Measurements from ENCODE around the gene DOCK4.

Gene DOCK4

GRCh38 chr7:112185005-112185834, 21.0 kb downstream of the DOCK4 start:
- Histone ChIP-seq H3K4me3 (ENCODE audit: low read depth in 1 of 2, low read length in 2 of 2) (no peak overlapping the region), H3K27ac (ENCODE audit: low read length) (no peak overlapping the region), H3K36me3 (ENCODE audit: control insufficient read depth in 1 of 2, insufficient read depth in 2 of 2, low read length in 2 of 2) (no peaks in the 10 kb centered on the region), H3K9me3 (ENCODE audit: control insufficient read depth in 1 of 2, low read length in 2 of 2) (no peaks in the 10 kb centered on the region), H3K4me1 (ENCODE audit: control insufficient read depth in 1 of 2, insufficient read depth in 2 of 2, low read length in 2 of 2) (peaks cover 0 to 20% of the 10 kb centered on the region in 2 donors), H3K27me3 (ENCODE audit: low read depth, low read length) (no peaks in the 10 kb centered on the region)

GRCh38 chr7:112184455-112184854, 21.7 kb downstream of the DOCK4 start:
- Histone ChIP-seq H3K4me3 (ENCODE audit: low read depth in 1 of 2, low read length in 2 of 2) (no peak overlapping the region), H3K27me3 (ENCODE audit: low read depth, low read length) (no peaks in the 10 kb centered on the region), H3K36me3 (ENCODE audit: control insufficient read depth in 1 of 2, insufficient read depth in 2 of 2, low read length in 2 of 2) (no peaks in the 10 kb centered on the region), H3K9me3 (ENCODE audit: control insufficient read depth in 1 of 2, low read length in 2 of 2) (no peaks in the 10 kb centered on the region), H3K27ac (ENCODE audit: low read length) (no peak overlapping the region), H3K4me1 (ENCODE audit: control insufficient read depth in 1 of 2, insufficient read depth in 2 of 2, low read length in 2 of 2) (peaks cover 0 to 22% of the 10 kb centered on the region in 2 donors)

GRCh38 chr7:112183266-112183665, 22.9 kb downstream of the DOCK4 start:
- no peaks in the 10 kb centered on the region for H3K9me3 ChIP-seq (ENCODE audit: control insufficient read depth in 1 of 2, low read length in 2 of 2)
- no peak overlapping the region for H3K4me3 ChIP-seq (ENCODE audit: low read depth in 1 of 2, low read length in 2 of 2)
- H3K36me3 ChIP-seq (ENCODE audit: control insufficient read depth in 1 of 2, insufficient read depth in 2 of 2, low read length in 2 of 2): no peaks in the 10 kb centered on the region
- peaks cover 0 to 19% of the 10 kb centered on the region in 2 donors for H3K4me1 ChIP-seq (ENCODE audit: control insufficient read depth in 1 of 2, insufficient read depth in 2 of 2, low read length in 2 of 2)
- no peak overlapping the region for H3K27ac ChIP-seq (ENCODE audit: low read length)
- H3K27me3 ChIP-seq (ENCODE audit: low read depth, low read length): no peaks in the 10 kb centered on the region

DNA sequence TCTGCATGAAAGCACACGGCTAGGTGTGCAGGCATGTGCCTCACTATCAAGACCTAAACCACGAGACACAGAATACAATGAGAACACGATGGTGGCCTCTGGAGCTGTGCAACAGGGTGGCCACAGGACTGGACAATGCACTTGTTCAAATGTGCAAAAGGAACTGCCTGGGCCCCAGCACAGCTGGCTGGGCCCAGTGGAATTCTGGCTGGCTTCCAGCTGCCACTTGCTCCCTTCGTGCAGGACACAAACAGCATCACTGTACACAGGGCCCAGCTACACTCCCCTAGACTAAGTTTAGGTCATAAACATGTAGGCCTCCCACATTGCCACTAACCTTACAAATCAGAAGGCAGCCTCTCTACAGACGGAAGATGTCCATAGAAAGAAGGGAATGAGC, 23.4 kb downstream of the DOCK4 start:
- no peak overlapping the region for H3K27ac ChIP-seq (ENCODE audit: low read length)
- peaks cover 0 to 16% of the 10 kb centered on the region in 2 donors for H3K4me1 ChIP-seq (ENCODE audit: control insufficient read depth in 1 of 2, insufficient read depth in 2 of 2, low read length in 2 of 2)
- no peaks in the 10 kb centered on the region for H3K27me3 ChIP-seq (ENCODE audit: low read depth, low read length)
- no peaks in the 10 kb centered on the region for H3K36me3 ChIP-seq (ENCODE audit: control insufficient read depth in 1 of 2, insufficient read depth in 2 of 2, low read length in 2 of 2)
- H3K4me3 ChIP-seq (ENCODE audit: low read depth in 1 of 2, low read length in 2 of 2): no peak overlapping the region
- H3K9me3 ChIP-seq (ENCODE audit: control insufficient read depth in 1 of 2, low read length in 2 of 2): no peaks in the 10 kb centered on the region

DNA sequence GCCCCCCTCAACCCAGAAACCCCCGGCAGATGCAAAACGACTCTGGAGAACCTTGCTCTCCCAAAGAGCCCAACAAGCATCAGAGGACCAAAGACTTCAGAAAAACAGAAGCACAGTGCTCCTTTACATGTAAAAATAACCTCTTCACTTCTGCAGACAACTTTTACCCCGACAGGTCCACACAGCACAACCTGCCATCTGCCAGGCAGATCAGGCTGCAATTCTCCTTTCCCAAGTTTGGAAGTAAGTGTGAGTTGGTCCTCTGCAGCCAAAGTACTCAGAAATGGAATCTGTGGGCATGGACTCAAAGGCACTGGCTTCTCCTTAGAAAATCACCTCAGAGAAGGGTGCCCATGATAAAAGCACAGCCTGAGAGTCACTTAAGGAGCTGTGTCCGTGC, 26.0 kb downstream of the DOCK4 start:
- Histone ChIP-seq H3K27me3 (ENCODE audit: low read depth, low read length) (no peaks in the 10 kb centered on the region), H3K4me1 (ENCODE audit: control insufficient read depth in 1 of 2, insufficient read depth in 2 of 2, low read length in 2 of 2) (peaks cover 0 to 16% of the 10 kb centered on the region in 2 donors), H3K9me3 (ENCODE audit: control insufficient read depth in 1 of 2, low read length in 2 of 2) (no peaks in the 10 kb centered on the region), H3K27ac (ENCODE audit: low read length) (no peak overlapping the region), H3K36me3 (ENCODE audit: control insufficient read depth in 1 of 2, insufficient read depth in 2 of 2, low read length in 2 of 2) (no peaks in the 10 kb centered on the region), H3K4me3 (ENCODE audit: low read depth in 1 of 2, low read length in 2 of 2) (no peak overlapping the region)

GRCh38 chr7:112176693-112177415, 29.3 kb downstream of the DOCK4 start:
- H3K4me3 ChIP-seq (ENCODE audit: low read depth in 1 of 2, low read length in 2 of 2): no peak overlapping the region
- H3K27ac ChIP-seq (ENCODE audit: low read length): no peak overlapping the region
- peaks cover 0 to 16% of the 10 kb centered on the region in 2 donors for H3K4me1 ChIP-seq (ENCODE audit: control insufficient read depth in 1 of 2, insufficient read depth in 2 of 2, low read length in 2 of 2)
- no peaks in the 10 kb centered on the region for H3K27me3 ChIP-seq (ENCODE audit: low read depth, low read length)
- no peaks in the 10 kb centered on the region for H3K36me3 ChIP-seq (ENCODE audit: control insufficient read depth in 1 of 2, insufficient read depth in 2 of 2, low read length in 2 of 2)
- no peaks in the 10 kb centered on the region for H3K9me3 ChIP-seq (ENCODE audit: control insufficient read depth in 1 of 2, low read length in 2 of 2)

GRCh38 chr7:112176241-112176640, 30.0 kb downstream of the DOCK4 start:
- H3K9me3 ChIP-seq (ENCODE audit: control insufficient read depth in 1 of 2, low read length in 2 of 2): no peaks in the 10 kb centered on the region
- H3K27me3 ChIP-seq (ENCODE audit: low read depth, low read length): no peaks in the 10 kb centered on the region
- no peak overlapping the region for H3K27ac ChIP-seq (ENCODE audit: low read length)

DNA sequence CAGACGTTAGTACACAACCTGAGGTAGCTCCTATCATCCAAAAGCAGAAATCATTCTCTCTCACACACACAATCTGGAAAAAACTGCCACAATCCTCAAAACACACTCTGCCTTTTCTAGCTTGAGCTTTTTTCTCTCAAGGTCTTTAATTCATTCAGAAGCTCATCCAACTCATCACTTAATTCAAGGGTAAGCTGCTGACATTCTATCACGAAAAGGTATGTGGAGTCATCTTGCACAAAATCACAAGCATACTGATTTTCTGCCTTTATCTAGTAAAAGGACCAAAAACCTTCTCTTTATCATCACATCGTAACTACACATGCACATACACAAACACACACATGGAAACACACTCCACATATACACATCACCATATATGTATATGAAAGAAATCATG, 32.0 kb downstream of the DOCK4 start:
- H3K27me3 ChIP-seq (ENCODE audit: low read depth, low read length): no peaks in the 10 kb centered on the region
- H3K4me1 ChIP-seq (ENCODE audit: control insufficient read depth in 1 of 2, insufficient read depth in 2 of 2, low read length in 2 of 2): peaks cover 0 to 7% of the 10 kb centered on the region in 2 donors
- H3K9me3 ChIP-seq (ENCODE audit: control insufficient read depth in 1 of 2, low read length in 2 of 2): no peaks in the 10 kb centered on the region
- no peaks in the 10 kb centered on the region for H3K36me3 ChIP-seq (ENCODE audit: control insufficient read depth in 1 of 2, insufficient read depth in 2 of 2, low read length in 2 of 2)
- H3K4me3 ChIP-seq (ENCODE audit: low read depth in 1 of 2, low read length in 2 of 2): no peak overlapping the region
- no peak overlapping the region for H3K27ac ChIP-seq (ENCODE audit: low read length)

More at GRCh38 chr7:112176241-112176640, 30.0 kb downstream of the DOCK4 start:
- H3K4me1 ChIP-seq (ENCODE audit: control insufficient read depth in 1 of 2, insufficient read depth in 2 of 2, low read length in 2 of 2): peaks cover 0 to 16% of the 10 kb centered on the region in 2 donors
- no peak overlapping the region for H3K4me3 ChIP-seq (ENCODE audit: low read depth in 1 of 2, low read length in 2 of 2)
- H3K36me3 ChIP-seq (ENCODE audit: control insufficient read depth in 1 of 2, insufficient read depth in 2 of 2, low read length in 2 of 2): no peaks in the 10 kb centered on the region

GRCh38 chr7:112173568-112173905, 32.7 kb downstream of the DOCK4 start:
- no peak overlapping the region for H3K4me3 ChIP-seq (ENCODE audit: low read depth in 1 of 2, low read length in 2 of 2)
- H3K9me3 ChIP-seq (ENCODE audit: control insufficient read depth in 1 of 2, low read length in 2 of 2): no peaks in the 10 kb centered on the region

DNA sequence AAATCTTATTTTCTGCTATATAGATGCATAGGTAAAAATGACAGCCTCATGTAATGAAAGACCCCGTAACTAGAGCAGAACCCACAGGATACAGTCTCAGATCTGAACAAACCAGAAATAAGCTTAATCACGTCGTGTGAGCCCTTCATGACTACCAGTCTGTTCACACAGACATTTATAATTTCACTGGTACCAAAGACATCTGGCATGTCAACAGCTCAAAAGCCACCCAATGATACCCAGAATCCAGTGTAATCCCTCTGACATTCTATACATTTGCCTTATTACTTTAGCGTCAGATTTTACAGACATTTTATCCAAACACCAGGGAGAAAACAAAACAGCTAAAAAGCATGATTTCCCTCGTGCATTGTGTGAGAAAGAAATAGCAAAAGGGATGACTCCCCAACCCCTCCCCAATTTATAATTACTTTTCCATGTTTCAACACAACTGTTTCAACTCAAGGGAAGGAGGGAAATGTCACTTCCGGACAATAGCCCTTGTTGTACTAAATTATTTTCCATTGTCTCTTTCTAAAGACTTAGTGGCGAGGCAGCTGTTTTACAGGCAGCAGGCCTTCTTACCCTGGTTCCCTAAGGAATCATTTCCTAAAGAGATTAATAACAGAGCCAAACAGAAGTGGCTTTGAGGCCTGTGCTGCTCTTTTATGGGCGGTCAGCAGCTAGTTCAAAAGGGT, 33.2 kb downstream of the DOCK4 start:
- no peak overlapping the region for H3K27ac ChIP-seq (ENCODE audit: low read length)
- H3K36me3 ChIP-seq (ENCODE audit: control insufficient read depth in 1 of 2, insufficient read depth in 2 of 2, low read length in 2 of 2): no peaks in the 10 kb centered on the region
- no peaks in the 10 kb centered on the region for H3K27me3 ChIP-seq (ENCODE audit: low read depth, low read length)
- peaks cover 0 to 7% of the 10 kb centered on the region in 2 donors for H3K4me1 ChIP-seq (ENCODE audit: control insufficient read depth in 1 of 2, insufficient read depth in 2 of 2, low read length in 2 of 2)
- H3K9me3 ChIP-seq (ENCODE audit: control insufficient read depth in 1 of 2, low read length in 2 of 2): no peaks in the 10 kb centered on the region
- H3K4me3 ChIP-seq (ENCODE audit: low read depth in 1 of 2, low read length in 2 of 2): no peak overlapping the region

More at GRCh38 chr7:112173568-112173905, 32.7 kb downstream of the DOCK4 start:
- Histone ChIP-seq H3K36me3 (ENCODE audit: control insufficient read depth in 1 of 2, insufficient read depth in 2 of 2, low read length in 2 of 2) (no peaks in the 10 kb centered on the region), H3K4me1 (ENCODE audit: control insufficient read depth in 1 of 2, insufficient read depth in 2 of 2, low read length in 2 of 2) (peaks cover 0 to 7% of the 10 kb centered on the region in 2 donors), H3K27ac (ENCODE audit: low read length) (no peak overlapping the region), H3K27me3 (ENCODE audit: low read depth, low read length) (no peaks in the 10 kb centered on the region)

- no peaks in the 10 kb centered on the region for H3K27me3 ChIP-seq (ENCODE audit: low read depth, low read length)
- no peak overlapping the region for H3K4me3 ChIP-seq (ENCODE audit: low read depth in 1 of 2, low read length in 2 of 2)
- no peaks in the 10 kb centered on the region for H3K36me3 ChIP-seq (ENCODE audit: control insufficient read depth in 1 of 2, insufficient read depth in 2 of 2, low read length in 2 of 2)
- H3K9me3 ChIP-seq (ENCODE audit: control insufficient read depth in 1 of 2, low read length in 2 of 2): no peaks in the 10 kb centered on the region
- peaks cover 0 to 7% of the 10 kb centered on the region in 2 donors for H3K4me1 ChIP-seq (ENCODE audit: control insufficient read depth in 1 of 2, insufficient read depth in 2 of 2, low read length in 2 of 2)
- H3K27ac ChIP-seq (ENCODE audit: low read length): no peak overlapping the region
Observed at GRCh38 chr7:112171673-112172072, 34.5 kb downstream of the DOCK4 start.

Measured in muscle layer of duodenum (tissue), 2 donors.